ENCODE data around the gene HILPDA. TPM values are rescaled to one million over a fixed set of nuclear protein-coding genes. Genes with fewer than 3 reads are reported as not detected.

The HILPDA gene
- total and polyA plus RNA-seq, 10 of the 15 experiments (the other 5 are each of a cell fraction or from before 2014, with no cell fraction given), result 12.0 to 232 (median 26.4) TPM

DNA sequence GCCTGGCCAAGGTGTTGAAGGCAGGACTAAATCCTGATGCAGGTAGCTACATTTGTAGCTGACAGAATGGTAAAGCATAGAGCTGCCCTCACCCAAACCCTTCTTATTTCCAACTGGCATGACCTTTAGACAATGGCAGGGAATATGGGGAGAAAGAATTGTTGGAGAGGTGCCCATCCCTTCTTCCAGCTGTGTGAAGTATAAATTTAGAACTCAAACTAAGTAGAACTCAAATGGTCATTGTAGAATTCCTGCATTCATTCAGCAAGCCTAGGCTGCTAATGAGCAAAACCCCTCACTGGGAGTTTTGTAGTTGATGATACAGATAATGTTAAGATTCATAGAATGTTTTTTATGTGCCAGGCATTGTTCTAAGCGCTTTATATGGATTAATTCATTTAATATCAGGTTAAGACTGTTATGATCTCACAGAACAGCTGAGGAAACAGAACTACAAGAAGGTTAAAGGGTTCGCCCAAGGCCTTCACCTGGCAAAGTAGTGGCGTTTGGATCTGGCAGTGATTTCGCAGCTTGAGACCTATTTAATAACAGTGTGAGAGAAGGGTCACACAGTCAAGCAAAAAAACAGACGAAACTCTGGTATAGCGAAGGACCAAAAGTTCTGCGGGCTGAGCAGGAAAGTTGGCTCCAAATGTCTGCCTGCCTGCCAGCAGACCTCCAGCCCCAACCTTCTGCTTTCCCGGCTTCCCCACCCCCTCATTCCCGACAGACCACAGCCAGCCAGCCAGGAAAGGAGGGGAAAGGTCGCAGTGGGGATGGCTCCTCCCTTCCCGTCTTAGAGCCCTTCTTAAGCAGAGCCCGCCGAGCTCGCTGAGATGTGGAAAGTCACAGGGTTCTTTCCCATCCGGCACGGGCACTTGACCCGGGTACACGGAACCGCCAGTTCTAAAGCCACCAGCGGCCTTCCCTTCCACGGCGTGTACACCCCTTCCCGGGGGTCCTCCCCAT lies 1.6 kb upstream of the HILPDA start:
- Histone ChIP-seq H3K4me1 (ENCODE audit: control insufficient read depth, insufficient read depth, low read length) (peaks cover 19% of the 10 kb centered on the region), H4K20me1 (ENCODE audit: control insufficient read depth, insufficient read depth) (no peaks in the 10 kb centered on the region), H2AFZ (ENCODE audit: control insufficient read depth, low read depth, low read length) (0 out of 2 replicates have a peak overlapping the region, but pooled peaks have one; percentile 25), H3K36me3 (ENCODE audit: control insufficient read depth in 2 of 2, insufficient read depth in 2 of 2, low read length in 1 of 2) (peaks cover 0 to 4% of the 10 kb centered on the region in 2 experiments; a peak in 1 of 4 replicates), H3K4me3 (no peak overlapping the region), H3K79me2 (ENCODE audit: control insufficient read depth, insufficient read depth, low read length) (peaks cover 33% of the 10 kb centered on the region), H3K4me2 (ENCODE audit: control insufficient read depth, insufficient read depth) (no peak overlapping the region), H3K27ac (ENCODE audit: control insufficient read depth, insufficient read depth) (no peak overlapping the region), H3K27me3 (replicated peaks in 1 of 2; ENCODE audit: control insufficient read depth in 2 of 2, insufficient read depth in 2 of 2, low read length in 1 of 2) (no peaks in the 10 kb centered on the region), H3K9me3 (replicated peaks; ENCODE audit: control insufficient read depth, insufficient read depth, low read length) (no peaks in the 10 kb centered on the region; the same call in 2 of the 3 replicates), H3K9ac (ENCODE audit: control insufficient read depth, insufficient read depth, low read length) (no peak overlapping the region)
- ATAC-seq, result no peak
- no TSS peak for BruUV-seq (replicated peaks)
- DNase-seq (ENCODE audit: low read depth, low spot score), result no peak
- ChIA-PET CTCF (interaction anchor here (1.2 to 11.3 kb wide), 4 partner anchors 11 to 26 kb away, joined by 4 to 227 read pairs (median 12); no protein-coding TSS in a partner anchor), SMC1A (ENCODE audit: uncharacterized antibody, unreplicated experiment) (interaction anchor here (1.1 to 3.1 kb wide), 8 partner anchors 10 to 26 kb away, joined by 3 to 22 read pairs (median 6); no protein-coding TSS in a partner anchor), RAD21 (ENCODE audit: unreplicated experiment) (interaction anchor here (0.6 to 4.6 kb wide), 5 partner anchors 10 to 1595 kb away, joined by 3 to 28 read pairs (median 5); no protein-coding TSS in a partner anchor), POLR2A (interaction anchor here (0.6 to 4.8 kb wide), 6 partner anchors 9 to 227 kb away, joined by 3 to 52 read pairs (median 6); partner anchors contain the start of gene IMPDH1)
- intact Hi-C loops (cut with micrococcal nuclease; ENCODE audit: unreplicated experiment) (loop anchor here (10.0 kb wide), 1 partner anchor 431 kb away; no protein-coding TSS in a partner anchor), in situ Hi-C loops (cut with MboI) (no loop called here)
- no peak for FAIRE-seq
- WGBS (ENCODE audit: insufficient coverage, insufficient replicate concordance, low lambda C conversion rate, missing lambda C conversion rate), result 93% methylated on average over 20 of the region's 23 CpGs
- TF ChIP-seq CTCF (IDR thresholded peaks at IDR 0.05 in 2 of 3, conservative IDR thresholded peaks at IDR 0.05 in 1 of 3; ENCODE audit: control insufficient read depth in 2 of 3, extremely low read depth in 1 of 3, insufficient read depth in 1 of 3, low read depth in 3 of 3, low read length in 3 of 3) (no peak), STAT3 (IDR thresholded peaks at IDR 0.05; ENCODE audit: low read depth, low read length) (no peak), MLLT1 (IDR thresholded peaks at IDR 0.05) (peak; percentile 89), STAT1 (conservative IDR thresholded peaks at IDR 0.05) (no peak)

All from GM12878 (cell line).